HEK293 (cell line): ENCODE data around the gene KXD1.

Experiments
- KLF9 ChIP-seq: fragments of 450-650 bp; formaldehyde crosslinking; IDR thresholded peaks from 2 replicates; pipeline ENCODE4 v1.5.1; 2016; ENCODE audit warnings: missing biosample characterization, missing genetic modification characterization, low read depth
- OSR2 ChIP-seq: fragments of 450-650 bp; formaldehyde crosslinking; IDR thresholded peaks from 2 replicates; pipeline ENCODE4 v1.5.1; 2016; ENCODE audit warnings: missing biosample characterization, missing genetic modification characterization
- ZBTB17 ChIP-seq: fragments of 450-650 bp; formaldehyde crosslinking; IDR thresholded peaks from 2 replicates; pipeline ENCODE4 v1.5.1; 2016; ENCODE audit warnings: missing biosample characterization, missing genetic modification characterization
- ZFHX2 ChIP-seq: fragments of 450-650 bp; formaldehyde crosslinking; conservative IDR thresholded peaks from 2 replicates; pipeline ENCODE4 v1.5.1; 2016; ENCODE audit warnings: missing biosample characterization, missing genetic modification characterization
- ZFP69B ChIP-seq: fragments of 450-650 bp; formaldehyde crosslinking; IDR thresholded peaks from 2 replicates; pipeline ENCODE4 v1.5.1; 2016; ENCODE audit warnings: missing biosample characterization, missing genetic modification characterization
- ZNF114 ChIP-seq: fragments of 450-650 bp; formaldehyde crosslinking; IDR thresholded peaks from 2 replicates; pipeline ENCODE4 v1.5.0; 2017; ENCODE audit warnings: missing biosample characterization, missing genetic modification characterization
- ZNF549 ChIP-seq: fragments of 450-650 bp; IDR thresholded peaks from 2 replicates; pipeline ENCODE4 v1.5.1; 2018; ENCODE audit warnings: missing biosample characterization, missing genetic modification characterization, mild to moderate bottlenecking, inconsistent platforms, moderate library complexity
- ZNF670 ChIP-seq: fragments of 450-650 bp; formaldehyde crosslinking; IDR thresholded peaks from 2 replicates; pipeline ENCODE4 v1.5.1; 2016; ENCODE audit warnings: missing biosample characterization, missing genetic modification characterization, low read depth
- TF ChIP-seq, protein P1 (sequence below): fragments of 450-650 bp; formaldehyde crosslinking; IDR thresholded peaks from 2 replicates; pipeline ENCODE4 v1.5.1; 2017; ENCODE audit warnings: missing biosample characterization, missing genetic modification characterization
- TF ChIP-seq, protein P2 (sequence below): fragments of 450-650 bp; formaldehyde crosslinking; IDR thresholded peaks from 2 replicates; pipeline ENCODE4 v1.5.1; 2016; ENCODE audit warnings: missing biosample characterization, missing genetic modification characterization
- TF ChIP-seq, protein P3 (sequence below): fragments of 450-650 bp; IDR thresholded peaks from 2 replicates; pipeline ENCODE4 v1.5.1; 2018; ENCODE audit warnings: missing biosample characterization, mild to moderate bottlenecking, missing genetic modification characterization
- TF ChIP-seq, protein P4 (sequence below): fragments of 450-650 bp; formaldehyde crosslinking; IDR thresholded peaks from 2 replicates; pipeline ENCODE4 v1.5.1; 2016; ENCODE audit warnings: missing biosample characterization, missing genetic modification characterization
- TF ChIP-seq, protein P5 (sequence below): fragments of 450-650 bp; formaldehyde crosslinking; IDR thresholded peaks from 2 replicates; pipeline ENCODE4 v1.5.1; 2016; ENCODE audit warnings: missing biosample characterization, missing genetic modification characterization
- TF ChIP-seq, protein P6 (sequence below): fragments of 450-650 bp; formaldehyde crosslinking; IDR thresholded peaks from 2 replicates; pipeline ENCODE4 v1.5.1; 2016; ENCODE audit warnings: missing biosample characterization, missing genetic modification characterization
- TF ChIP-seq, protein P7 (sequence below): fragments of 450-650 bp; formaldehyde crosslinking; IDR thresholded peaks from 2 replicates; pipeline ENCODE4 v1.5.1; 2016; ENCODE audit warnings: missing biosample characterization, missing genetic modification characterization
- TF ChIP-seq, protein P8 (sequence below): fragments of 450-650 bp; formaldehyde crosslinking; IDR thresholded peaks from 2 replicates; pipeline ENCODE4 v1.5.1; 2016; ENCODE audit warnings: missing biosample characterization, missing genetic modification characterization, borderline replicate concordance
- TF ChIP-seq, protein P9 (sequence below): fragments of 450-650 bp; formaldehyde crosslinking; IDR thresholded peaks from 2 replicates; pipeline ENCODE4 v1.5.1; 2016; ENCODE audit warnings: missing biosample characterization, missing genetic modification characterization, borderline replicate concordance

Gene KXD1

DNA sequence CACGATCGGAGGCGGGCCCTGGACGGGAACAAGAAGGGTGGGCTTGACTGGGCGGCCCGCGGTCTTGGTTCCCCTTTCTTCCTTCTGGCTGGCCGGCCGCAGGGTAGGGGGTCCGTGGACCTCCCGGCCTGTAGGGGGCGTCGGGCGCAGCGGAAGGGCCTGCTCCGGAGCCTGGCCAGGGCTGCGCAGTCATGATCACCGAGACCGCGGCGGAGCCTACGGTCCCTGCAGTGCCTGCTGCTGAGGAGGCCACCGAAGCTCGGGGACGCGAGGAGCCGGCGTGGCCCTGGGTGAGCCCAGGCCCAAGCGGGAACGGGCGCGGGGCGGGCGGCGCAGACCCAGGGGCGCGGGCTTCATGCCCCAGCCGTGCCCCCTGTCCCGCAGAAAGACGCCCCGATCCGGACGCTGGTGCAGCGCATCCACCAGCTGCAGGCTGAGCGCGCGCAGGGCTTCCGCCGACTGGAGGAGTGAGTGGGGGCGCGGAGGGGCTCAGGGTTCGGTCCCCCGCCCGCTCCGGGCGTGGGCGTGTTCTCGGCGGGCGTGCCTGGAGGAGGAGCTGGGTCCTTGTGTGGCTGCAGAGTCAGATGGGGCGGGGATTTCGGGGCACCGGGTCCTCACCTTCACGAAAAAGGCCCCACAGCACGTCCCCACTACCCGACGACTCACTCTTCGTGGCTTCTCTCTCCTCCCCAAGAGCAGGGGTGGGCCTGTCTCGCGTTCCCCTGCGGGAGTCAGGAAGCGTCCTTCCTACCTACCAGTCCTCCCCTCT is 31.1 kb downstream of the KXD1 start, which contains the start of gene REX1BD (continued):
- no peak for TF ChIP-seq ZNF114
- TF ChIP-seq, protein P1, sequence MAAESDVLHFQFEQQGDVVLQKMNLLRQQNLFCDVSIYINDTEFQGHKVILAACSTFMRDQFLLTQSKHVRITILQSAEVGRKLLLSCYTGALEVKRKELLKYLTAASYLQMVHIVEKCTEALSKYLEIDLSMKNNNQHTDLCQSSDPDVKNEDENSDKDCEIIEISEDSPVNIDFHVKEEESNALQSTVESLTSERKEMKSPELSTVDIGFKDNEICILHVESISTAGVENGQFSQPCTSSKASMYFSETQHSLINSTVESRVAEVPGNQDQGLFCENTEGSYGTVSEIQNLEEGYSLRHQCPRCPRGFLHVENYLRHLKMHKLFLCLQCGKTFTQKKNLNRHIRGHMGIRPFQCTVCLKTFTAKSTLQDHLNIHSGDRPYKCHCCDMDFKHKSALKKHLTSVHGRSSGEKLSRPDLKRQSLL, result peak; percentile 79
- TF ChIP-seq, protein P2, sequence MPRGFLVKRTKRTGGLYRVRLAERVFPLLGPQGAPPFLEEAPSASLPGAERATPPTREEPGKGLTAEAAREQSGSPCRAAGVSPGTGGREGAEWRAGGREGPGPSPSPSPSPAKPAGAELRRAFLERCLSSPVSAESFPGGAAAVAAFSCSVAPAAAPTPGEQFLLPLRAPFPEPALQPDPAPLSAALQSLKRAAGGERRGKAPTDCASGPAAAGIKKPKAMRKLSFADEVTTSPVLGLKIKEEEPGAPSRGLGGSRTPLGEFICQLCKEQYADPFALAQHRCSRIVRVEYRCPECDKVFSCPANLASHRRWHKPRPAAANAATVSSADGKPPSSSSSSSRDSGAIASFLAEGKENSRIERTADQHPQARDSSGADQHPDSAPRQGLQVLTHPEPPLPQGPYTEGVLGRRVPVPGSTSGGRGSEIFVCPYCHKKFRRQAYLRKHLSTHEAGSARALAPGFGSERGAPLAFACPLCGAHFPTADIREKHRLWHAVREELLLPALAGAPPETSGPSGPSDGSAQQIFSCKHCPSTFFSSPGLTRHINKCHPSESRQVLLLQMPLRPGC, result peak; percentile 65
- TF ChIP-seq KLF9 (tag by site-specific recombination), result peak; percentile 95
- TF ChIP-seq, protein P3, sequence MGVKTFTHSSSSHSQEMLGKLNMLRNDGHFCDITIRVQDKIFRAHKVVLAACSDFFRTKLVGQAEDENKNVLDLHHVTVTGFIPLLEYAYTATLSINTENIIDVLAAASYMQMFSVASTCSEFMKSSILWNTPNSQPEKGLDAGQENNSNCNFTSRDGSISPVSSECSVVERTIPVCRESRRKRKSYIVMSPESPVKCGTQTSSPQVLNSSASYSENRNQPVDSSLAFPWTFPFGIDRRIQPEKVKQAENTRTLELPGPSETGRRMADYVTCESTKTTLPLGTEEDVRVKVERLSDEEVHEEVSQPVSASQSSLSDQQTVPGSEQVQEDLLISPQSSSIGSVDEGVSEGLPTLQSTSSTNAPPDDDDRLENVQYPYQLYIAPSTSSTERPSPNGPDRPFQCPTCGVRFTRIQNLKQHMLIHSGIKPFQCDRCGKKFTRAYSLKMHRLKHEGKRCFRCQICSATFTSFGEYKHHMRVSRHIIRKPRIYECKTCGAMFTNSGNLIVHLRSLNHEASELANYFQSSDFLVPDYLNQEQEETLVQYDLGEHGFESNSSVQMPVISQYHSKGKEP (tag by site-specific recombination), result peak; percentile 55
- peak; percentile 67; the same call in 1 of the 2 replicates for TF ChIP-seq ZFP69B (tag by site-specific recombination)
- TF ChIP-seq ZNF549 (tag by site-specific recombination), result no peak
- TF ChIP-seq, protein P4, sequence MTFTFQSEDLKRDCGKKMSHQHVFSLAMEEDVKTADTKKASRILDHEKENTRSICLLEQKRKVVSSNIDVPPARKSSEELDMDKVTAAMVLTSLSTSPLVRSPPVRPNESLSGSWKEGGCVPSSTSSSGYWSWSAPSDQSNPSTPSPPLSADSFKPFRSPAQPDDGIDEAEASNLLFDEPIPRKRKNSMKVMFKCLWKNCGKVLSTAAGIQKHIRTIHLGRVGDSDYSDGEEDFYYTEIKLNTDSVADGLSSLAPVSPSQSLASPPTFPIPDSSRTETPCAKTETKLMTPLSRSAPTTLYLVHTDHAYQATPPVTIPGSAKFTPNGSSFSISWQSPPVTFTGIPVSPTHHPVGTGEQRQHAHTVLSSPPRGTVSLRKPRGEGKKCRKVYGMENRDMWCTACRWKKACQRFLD (tag by site-specific recombination), result no peak
- TF ChIP-seq ZFHX2 (tag by site-specific recombination), result peak; percentile 98
- TF ChIP-seq, protein P5, sequence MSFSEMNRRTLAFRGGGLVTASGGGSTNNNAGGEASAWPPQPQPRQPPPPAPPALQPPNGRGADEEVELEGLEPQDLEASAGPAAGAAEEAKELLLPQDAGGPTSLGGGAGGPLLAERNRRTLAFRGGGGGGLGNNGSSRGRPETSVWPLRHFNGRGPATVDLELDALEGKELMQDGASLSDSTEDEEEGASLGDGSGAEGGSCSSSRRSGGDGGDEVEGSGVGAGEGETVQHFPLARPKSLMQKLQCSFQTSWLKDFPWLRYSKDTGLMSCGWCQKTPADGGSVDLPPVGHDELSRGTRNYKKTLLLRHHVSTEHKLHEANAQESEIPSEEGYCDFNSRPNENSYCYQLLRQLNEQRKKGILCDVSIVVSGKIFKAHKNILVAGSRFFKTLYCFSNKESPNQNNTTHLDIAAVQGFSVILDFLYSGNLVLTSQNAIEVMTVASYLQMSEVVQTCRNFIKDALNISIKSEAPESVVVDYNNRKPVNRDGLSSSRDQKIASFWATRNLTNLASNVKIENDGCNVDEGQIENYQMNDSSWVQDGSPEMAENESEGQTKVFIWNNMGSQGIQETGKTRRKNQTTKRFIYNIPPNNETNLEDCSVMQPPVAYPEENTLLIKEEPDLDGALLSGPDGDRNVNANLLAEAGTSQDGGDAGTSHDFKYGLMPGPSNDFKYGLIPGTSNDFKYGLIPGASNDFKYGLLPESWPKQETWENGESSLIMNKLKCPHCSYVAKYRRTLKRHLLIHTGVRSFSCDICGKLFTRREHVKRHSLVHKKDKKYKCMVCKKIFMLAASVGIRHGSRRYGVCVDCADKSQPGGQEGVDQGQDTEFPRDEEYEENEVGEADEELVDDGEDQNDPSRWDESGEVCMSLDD (tag by site-specific recombination), result peak; percentile 85; the same call in 1 of the 2 replicates
- TF ChIP-seq, protein P6, sequence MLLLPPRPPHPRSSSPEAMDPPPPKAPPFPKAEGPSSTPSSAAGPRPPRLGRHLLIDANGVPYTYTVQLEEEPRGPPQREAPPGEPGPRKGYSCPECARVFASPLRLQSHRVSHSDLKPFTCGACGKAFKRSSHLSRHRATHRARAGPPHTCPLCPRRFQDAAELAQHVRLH (tag by site-specific recombination), result peak; percentile 64; the same call in 1 of the 2 replicates
- TF ChIP-seq, protein P7, sequence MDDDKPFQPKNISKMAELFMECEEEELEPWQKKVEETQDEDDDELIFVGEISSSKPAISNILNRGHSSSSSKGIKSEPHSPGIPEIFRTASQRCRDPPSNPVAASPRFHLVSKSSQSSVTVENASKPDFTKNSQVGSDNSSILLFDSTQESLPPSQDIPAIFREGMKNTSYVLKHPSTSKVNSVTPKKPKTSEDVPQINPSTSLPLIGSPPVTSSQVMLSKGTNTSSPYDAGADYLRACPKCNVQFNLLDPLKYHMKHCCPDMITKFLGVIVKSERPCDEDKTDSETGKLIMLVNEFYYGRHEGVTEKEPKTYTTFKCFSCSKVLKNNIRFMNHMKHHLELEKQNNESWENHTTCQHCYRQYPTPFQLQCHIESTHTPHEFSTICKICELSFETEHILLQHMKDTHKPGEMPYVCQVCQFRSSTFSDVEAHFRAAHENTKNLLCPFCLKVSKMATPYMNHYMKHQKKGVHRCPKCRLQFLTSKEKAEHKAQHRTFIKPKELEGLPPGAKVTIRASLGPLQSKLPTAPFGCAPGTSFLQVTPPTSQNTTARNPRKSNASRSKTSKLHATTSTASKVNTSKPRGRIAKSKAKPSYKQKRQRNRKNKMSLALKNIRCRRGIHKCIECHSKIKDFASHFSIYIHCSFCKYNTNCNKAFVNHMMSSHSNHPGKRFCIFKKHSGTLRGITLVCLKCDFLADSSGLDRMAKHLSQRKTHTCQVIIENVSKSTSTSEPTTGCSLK (tag by site-specific recombination), result no peak
- TF ChIP-seq, protein P8, sequence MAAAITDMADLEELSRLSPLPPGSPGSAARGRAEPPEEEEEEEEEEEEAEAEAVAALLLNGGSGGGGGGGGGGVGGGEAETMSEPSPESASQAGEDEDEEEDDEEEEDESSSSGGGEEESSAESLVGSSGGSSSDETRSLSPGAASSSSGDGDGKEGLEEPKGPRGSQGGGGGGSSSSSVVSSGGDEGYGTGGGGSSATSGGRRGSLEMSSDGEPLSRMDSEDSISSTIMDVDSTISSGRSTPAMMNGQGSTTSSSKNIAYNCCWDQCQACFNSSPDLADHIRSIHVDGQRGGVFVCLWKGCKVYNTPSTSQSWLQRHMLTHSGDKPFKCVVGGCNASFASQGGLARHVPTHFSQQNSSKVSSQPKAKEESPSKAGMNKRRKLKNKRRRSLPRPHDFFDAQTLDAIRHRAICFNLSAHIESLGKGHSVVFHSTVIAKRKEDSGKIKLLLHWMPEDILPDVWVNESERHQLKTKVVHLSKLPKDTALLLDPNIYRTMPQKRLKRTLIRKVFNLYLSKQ (tag by site-specific recombination), result no peak
- TF ChIP-seq OSR2, result no peak
- TF ChIP-seq, protein P9, sequence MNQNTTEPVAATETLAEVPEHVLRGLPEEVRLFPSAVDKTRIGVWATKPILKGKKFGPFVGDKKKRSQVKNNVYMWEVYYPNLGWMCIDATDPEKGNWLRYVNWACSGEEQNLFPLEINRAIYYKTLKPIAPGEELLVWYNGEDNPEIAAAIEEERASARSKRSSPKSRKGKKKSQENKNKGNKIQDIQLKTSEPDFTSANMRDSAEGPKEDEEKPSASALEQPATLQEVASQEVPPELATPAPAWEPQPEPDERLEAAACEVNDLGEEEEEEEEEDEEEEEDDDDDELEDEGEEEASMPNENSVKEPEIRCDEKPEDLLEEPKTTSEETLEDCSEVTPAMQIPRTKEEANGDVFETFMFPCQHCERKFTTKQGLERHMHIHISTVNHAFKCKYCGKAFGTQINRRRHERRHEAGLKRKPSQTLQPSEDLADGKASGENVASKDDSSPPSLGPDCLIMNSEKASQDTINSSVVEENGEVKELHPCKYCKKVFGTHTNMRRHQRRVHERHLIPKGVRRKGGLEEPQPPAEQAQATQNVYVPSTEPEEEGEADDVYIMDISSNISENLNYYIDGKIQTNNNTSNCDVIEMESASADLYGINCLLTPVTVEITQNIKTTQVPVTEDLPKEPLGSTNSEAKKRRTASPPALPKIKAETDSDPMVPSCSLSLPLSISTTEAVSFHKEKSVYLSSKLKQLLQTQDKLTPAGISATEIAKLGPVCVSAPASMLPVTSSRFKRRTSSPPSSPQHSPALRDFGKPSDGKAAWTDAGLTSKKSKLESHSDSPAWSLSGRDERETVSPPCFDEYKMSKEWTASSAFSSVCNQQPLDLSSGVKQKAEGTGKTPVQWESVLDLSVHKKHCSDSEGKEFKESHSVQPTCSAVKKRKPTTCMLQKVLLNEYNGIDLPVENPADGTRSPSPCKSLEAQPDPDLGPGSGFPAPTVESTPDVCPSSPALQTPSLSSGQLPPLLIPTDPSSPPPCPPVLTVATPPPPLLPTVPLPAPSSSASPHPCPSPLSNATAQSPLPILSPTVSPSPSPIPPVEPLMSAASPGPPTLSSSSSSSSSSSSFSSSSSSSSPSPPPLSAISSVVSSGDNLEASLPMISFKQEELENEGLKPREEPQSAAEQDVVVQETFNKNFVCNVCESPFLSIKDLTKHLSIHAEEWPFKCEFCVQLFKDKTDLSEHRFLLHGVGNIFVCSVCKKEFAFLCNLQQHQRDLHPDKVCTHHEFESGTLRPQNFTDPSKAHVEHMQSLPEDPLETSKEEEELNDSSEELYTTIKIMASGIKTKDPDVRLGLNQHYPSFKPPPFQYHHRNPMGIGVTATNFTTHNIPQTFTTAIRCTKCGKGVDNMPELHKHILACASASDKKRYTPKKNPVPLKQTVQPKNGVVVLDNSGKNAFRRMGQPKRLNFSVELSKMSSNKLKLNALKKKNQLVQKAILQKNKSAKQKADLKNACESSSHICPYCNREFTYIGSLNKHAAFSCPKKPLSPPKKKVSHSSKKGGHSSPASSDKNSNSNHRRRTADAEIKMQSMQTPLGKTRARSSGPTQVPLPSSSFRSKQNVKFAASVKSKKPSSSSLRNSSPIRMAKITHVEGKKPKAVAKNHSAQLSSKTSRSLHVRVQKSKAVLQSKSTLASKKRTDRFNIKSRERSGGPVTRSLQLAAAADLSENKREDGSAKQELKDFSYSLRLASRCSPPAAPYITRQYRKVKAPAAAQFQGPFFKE (tag by site-specific recombination), result no peak
- peak; percentile 99 for TF ChIP-seq ZBTB17 (tag by site-specific recombination)
- no peak for TF ChIP-seq ZNF670 (tag by site-specific recombination)
